Measurements from ENCODE around the gene PAK4.

Gene PAK4

DNA sequence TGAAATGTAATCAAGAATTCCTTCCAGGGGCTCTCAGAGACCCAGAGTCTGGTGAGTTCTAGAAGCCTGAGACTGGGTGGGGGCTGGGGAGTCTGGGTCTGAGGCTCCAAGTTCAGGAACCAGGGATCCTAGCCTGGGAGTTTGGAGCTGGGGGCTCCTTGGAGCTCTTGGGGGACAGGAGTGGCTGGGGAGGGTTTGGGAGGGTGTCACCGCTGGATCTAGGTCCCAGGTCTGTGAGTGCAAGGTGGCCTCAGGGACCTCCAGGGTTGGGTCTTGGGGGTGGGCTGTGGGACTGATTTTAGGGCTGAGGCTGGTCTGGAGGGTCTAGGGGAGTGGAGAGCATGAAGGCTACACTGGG lies 77.4 kb downstream of the PAK4 start:
- H3K4me3 ChIP-seq (ENCODE audit: low read depth, low read length) = no peak overlapping the region
- TF ChIP-seq, protein P1, sequence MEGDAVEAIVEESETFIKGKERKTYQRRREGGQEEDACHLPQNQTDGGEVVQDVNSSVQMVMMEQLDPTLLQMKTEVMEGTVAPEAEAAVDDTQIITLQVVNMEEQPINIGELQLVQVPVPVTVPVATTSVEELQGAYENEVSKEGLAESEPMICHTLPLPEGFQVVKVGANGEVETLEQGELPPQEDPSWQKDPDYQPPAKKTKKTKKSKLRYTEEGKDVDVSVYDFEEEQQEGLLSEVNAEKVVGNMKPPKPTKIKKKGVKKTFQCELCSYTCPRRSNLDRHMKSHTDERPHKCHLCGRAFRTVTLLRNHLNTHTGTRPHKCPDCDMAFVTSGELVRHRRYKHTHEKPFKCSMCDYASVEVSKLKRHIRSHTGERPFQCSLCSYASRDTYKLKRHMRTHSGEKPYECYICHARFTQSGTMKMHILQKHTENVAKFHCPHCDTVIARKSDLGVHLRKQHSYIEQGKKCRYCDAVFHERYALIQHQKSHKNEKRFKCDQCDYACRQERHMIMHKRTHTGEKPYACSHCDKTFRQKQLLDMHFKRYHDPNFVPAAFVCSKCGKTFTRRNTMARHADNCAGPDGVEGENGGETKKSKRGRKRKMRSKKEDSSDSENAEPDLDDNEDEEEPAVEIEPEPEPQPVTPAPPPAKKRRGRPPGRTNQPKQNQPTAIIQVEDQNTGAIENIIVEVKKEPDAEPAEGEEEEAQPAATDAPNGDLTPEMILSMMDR (conservative IDR thresholded peaks at IDR 0.05; ENCODE audit: low read depth, low read length) = no peak
- no peak for DNase-seq (ENCODE audit: low read depth)

DNA sequence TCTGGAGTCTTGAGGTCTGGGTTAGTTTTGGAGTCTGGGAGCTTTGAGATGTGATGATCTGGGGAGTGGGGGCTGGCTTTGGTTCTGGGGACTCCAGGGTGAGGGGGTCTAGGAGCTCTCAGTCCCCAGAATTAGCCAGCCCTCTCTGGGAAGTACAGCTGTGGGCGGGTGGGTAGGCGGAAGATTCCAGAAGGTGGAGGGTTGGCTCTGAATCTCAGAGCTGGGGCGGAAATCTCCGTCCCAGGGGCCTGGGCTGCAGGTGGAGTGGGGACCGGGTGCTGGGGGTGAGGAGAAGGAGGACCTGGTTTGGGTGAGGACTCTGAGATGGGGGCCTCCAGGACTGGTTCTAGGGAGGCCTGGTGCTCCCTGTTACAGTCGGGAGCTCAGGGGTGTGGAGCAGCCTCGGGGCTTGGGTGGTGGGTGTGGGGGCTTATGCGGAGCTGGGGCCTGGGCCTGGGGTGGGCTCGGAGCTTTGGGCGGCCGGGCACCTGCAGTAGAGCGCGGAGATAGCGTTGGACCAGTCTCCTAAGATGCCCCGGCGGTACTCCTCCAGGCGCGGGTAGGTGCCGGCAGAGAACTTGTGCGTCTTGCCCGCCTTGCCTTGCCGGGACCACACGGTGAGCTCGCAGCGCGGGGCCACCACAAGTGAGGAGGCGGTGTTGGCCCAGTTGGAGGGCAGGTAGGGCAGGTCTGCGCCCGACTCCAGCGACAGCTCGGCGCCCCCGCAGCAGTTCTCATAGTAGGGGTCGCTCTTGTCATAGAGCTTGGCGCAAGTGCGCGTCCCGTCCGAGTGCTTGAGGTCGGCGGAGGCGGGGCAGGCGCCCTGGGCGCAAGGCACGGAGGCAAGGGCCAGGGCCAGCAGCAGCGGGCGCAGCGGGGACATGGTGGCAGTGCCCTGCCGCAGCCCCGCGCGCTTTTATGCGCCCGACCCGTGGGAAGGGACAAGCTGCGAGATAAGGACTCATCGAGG lies 78.1 kb downstream of the PAK4 start, which contains the start of gene SYCN:
TSS of gene SYCN (minus strand) at position 892 of the 970 bp plus-strand sequence. CDS start at position 883, 9 bp downstream.
- TF ChIP-seq, protein P1 (conservative IDR thresholded peaks at IDR 0.05; ENCODE audit: low read depth, low read length) = no peak
- no peak for DNase-seq (ENCODE audit: low read depth)
- H3K4me3 ChIP-seq (ENCODE audit: low read depth, low read length) = no peak within 1 kb of the TSS

DNA sequence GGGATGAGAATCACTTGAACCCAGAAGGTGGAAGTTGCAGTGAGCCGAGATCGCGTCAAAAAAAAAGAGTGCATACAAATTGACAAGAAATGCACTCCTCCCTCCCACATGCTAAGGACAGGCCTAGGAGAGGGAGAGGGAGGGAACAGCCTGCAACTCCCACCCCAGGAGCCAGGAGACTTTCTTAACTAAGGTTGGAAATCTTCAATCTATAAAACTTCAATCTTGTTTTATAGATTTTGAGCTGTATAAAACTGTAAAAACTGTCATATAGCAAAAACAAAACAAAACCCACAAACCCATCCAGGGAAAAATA lies 79.8 kb downstream of the PAK4 start:
- TF ChIP-seq, protein P1 (conservative IDR thresholded peaks at IDR 0.05; ENCODE audit: low read depth, low read length) = no peak
- H3K4me3 ChIP-seq (ENCODE audit: low read depth, low read length) = no peak overlapping the region
- DNase-seq (ENCODE audit: low read depth) = no peak

DNA sequence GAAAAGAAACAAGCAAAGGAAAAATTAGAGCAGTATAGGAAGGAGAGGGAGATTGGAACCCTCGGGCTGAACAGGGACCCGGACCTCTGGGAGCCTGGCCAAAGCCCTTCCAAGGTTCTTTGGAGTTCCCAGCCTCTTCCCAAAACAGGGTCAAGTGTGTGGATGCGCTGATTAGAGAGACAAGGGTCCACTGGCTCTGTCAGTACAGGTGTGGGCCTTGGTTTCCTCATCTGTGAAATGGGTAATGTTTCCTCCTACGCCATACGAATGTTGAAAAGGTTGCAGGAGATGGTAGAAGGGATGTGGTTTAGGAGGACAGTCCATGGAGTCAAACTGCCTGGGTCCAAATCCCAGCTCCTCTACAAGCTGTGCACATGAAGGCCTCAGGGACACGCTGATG lies 80.5 kb downstream of the PAK4 start:
- no peak for DNase-seq (ENCODE audit: low read depth)
- TF ChIP-seq, protein P1 (conservative IDR thresholded peaks at IDR 0.05; ENCODE audit: low read depth, low read length) = no peak
- H3K4me3 ChIP-seq (ENCODE audit: low read depth, low read length) = no peak overlapping the region

DNA sequence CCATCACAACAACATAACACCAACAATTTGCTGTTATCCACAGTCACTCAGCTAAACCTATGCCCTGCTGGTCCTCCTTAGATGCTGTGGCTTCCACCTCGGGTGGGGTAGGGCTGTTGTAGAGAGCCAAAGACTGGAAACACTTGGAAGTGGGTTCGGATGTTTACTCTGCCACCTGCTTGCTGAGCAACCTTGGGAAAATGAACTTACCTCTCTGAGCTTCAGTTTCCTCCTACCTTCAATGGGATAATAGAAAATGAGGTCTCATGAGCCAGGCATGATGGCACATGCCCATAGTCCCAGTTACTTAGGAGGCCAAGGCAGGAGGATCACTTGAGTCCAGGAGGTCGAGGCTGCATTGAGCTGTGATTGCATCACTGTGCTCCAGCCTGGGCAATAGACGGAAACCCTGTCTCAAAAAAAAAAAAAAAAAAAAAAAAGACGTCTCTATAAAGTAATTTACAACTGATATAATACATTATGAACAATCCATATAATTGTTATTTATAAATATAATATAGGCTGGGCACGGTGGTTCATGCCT lies 81.8 kb downstream of the PAK4 start:
- no peak overlapping the region for H3K4me3 ChIP-seq (ENCODE audit: low read depth, low read length)
- TF ChIP-seq, protein P1 (conservative IDR thresholded peaks at IDR 0.05; ENCODE audit: low read depth, low read length) = no peak
- no peak for DNase-seq (ENCODE audit: low read depth)

DNA sequence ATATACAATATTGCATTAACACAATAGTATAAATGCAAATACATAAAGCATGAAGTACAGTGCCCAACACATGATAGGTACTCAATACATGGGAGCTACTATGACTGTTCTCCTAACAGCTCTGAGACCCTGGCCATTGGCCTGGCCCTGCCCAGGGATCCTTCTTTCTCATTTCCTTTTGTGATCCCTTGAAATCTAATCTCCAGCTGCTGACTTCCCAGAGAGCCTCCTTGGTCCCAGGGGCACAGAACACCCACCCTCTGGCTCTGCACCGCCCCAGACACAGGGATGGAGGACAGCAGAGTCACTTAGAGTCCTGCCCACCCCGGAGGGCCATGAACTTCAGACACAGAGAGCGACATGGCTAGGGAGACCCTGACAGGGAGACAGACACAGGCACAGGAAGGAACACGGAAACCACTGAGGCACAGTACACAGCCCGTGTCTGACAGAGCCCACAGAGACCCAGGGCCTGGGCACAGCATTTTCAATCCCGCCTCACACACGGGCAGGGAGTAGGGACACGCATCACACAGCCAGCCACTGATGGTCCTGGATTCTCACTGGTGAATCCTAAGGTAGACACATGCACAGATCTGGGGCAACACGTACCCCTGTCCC lies 82.7 kb downstream of the PAK4 start:
- no peak overlapping the region for H3K4me3 ChIP-seq (ENCODE audit: low read depth, low read length)
- DNase-seq (ENCODE audit: low read depth) = no peak
- TF ChIP-seq, protein P1 (conservative IDR thresholded peaks at IDR 0.05; ENCODE audit: low read depth, low read length) = no peak

Measured in choroid plexus epithelial cell (primary cell).